GM12891 (cell line): ENCODE data around the gene KNL1.
"Not testable (repeated sequence)": the region's sequence is repeated elsewhere in the genome, so short reads cannot be mapped to it uniquely, and the experiment has no call there.

Experiments
- POLR2A ChIP-seq: IDR thresholded peaks from 2 replicates; pipeline ENCODE4 v1.6.1; 2011; ENCODE audit warnings: low read depth, low read length, control low read depth
- POLR2AphosphoS5 ChIP-seq: IDR thresholded peaks from 2 replicates; pipeline ENCODE4 v1.6.1; 2011; ENCODE audit warnings: low read depth, low read length, control low read depth

DNA sequence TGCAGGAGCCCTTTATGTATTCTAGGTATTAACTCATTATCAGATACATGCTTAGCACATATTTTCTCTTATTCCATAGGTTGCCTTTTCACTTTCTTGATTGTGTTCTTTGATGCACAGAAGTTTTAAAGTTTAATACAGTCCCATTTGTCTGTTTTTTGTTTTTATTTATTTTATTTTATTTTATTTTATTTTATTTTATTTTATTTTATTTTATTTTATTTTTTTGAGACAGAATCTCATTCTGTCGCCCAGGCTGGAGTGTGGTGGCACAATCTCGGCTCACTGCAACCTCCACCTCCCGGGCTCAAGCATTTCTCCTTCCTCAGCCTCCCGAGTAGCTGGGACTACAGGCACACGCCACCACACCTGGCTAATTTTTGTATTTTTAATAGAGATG is 17.1 kb upstream of the KNL1 start:
- not testable (repeated sequence) for TF ChIP-seq POLR2A, POLR2AphosphoS5
